C4-2B (cell line): ENCODE results near the gene ZNF609.

Experiments
- CTCF ChIP-seq: fragments of 450-650 bp; conservative IDR thresholded peaks from 2 replicates; pipeline ENCODE4 v1.5.1; 2017; ENCODE audit warnings: mild to moderate bottlenecking
- ZFX ChIP-seq: fragments of 450-650 bp; IDR thresholded peaks from 2 replicates; pipeline ENCODE4 v1.6.1; 2017

- no peak for TF ChIP-seq CTCF
- no peak for TF ChIP-seq ZFX
Measured at GRCh38 chr15:64507845-64508244, 47.5 kb downstream of the ZNF609 start.
